ENCODE data around the gene DLX5. TPM values are rescaled to one million over a fixed set of nuclear protein-coding genes. Genes with fewer than 3 reads are reported as not detected.

DLX5 gene
- total RNA-seq, 1 experiment from 2014 or later, result 0.87 TPM

DNA sequence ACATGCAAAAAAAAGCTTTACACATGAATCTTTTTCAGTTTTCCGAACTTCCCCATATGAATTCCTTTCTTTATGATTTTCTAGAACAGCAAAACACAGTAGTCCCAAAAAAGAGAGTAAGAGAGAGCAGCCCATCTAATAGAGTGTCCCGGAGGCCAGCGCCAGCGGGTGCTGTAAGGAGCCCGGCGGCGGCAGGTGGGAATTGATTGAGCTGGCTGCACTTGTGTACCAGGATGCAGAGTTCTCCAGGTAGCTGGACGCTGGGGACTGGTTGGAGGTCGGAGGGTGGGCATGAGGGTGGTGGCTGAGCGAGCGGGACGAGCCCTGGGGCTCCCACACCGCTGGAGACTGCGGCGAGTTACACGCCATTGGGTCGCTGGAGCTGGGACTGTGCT lies 4.0 kb downstream of the DLX5 start:
- DNase-seq (ENCODE audit: low read depth, low spot score), result no peak
- in situ Hi-C loops (cut with HindIII; ENCODE audit: low pct_unique_long_range_greater_than_20kb, low sequenced_read_pairs), result no loop called here

DNA sequence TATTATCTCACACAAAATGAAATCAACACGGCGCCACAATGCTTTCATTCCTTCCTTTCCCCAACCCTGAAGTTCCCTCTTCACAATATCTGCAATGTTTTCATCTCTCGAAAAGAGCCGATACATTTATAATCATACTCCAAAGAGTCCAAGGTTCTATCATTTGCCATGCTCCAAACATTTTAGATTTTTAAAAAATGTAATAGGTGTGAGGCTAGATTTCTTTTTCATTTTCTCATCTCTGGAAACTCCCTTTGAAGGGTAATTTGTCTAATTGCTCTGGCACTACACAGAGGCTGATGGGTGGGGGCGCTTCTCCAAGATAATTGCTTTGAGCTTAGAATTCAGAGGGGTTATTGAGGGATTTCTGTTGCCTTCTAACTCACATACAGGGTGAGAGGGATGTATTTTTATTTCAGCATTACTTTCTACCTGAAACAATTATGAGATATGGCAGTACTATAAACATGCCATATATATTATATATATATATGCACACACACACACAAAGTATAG lies 4.9 kb downstream of the DLX5 start:
- no peak for DNase-seq (ENCODE audit: low read depth, low spot score)
- in situ Hi-C loops (cut with HindIII; ENCODE audit: low pct_unique_long_range_greater_than_20kb, low sequenced_read_pairs), result no loop called here

DNA sequence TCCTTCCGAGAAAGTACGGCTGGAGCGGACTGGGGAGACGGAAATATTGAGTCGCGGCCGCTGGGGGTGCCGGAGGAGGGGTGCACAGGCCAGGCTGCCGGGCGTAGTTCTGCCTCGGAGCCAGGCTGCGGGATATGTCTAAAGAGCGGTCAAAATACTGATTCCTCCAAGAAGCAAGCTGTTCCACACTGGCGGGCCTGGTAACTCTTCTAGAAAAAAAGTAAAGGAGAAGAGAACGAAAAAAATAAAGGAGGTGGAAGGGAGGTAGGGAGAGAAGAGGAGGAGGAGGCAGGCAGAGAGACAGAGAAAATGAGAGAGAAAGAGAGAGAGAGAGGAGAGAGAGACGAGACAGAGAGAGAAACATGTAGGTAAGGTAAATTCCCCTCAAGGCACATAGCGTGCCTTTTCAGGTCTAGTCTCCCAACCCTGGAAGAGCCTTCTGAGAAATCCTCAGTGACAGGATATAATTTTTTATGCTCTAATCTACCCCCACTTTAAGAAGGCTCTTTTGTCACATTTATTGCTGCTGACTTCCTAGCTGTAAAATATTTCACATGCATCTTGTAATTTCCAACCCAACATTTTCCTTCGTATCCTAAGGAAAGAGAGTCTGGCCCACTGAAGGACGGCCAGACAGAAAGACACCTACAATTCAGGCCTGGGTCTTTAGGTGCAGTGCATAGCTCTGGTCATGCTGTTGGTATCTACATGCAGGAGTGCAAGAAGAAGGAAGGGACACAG lies 5.7 kb downstream of the DLX5 start:
- in situ Hi-C loops (cut with HindIII; ENCODE audit: low pct_unique_long_range_greater_than_20kb, low sequenced_read_pairs), result no loop called here

DNA sequence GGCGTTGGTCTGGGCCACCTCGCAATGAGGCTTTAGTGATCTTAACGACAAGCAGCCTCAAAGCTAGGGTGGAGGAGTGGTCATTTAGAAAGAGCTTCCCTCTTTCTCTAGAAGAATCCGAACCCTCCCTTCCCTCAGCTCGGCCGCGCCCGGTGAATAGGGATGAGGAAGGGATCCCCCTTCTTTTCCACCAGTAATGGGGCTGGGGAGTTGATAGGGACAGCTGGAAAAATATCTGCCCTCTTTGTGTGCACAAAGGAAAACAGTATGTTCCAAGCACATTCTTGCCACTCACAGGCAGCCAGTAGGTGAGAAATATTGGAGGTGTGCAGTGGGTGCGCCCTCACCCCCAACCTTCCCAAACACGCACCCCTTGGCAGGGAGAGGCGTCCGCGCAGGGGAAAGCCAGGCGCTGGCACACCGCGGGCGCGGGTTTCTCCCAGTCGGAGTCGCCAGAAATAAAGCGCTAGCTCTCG lies 6.5 kb downstream of the DLX5 start:
- DNase-seq (ENCODE audit: low read depth, low spot score), result no peak
- in situ Hi-C loops (cut with HindIII; ENCODE audit: low pct_unique_long_range_greater_than_20kb, low sequenced_read_pairs), result no loop called here

More for the DNA sequence above, 5.7 kb downstream of the DLX5 start:
- DNase-seq (ENCODE audit: low read depth, low spot score), result no peak

DNA sequence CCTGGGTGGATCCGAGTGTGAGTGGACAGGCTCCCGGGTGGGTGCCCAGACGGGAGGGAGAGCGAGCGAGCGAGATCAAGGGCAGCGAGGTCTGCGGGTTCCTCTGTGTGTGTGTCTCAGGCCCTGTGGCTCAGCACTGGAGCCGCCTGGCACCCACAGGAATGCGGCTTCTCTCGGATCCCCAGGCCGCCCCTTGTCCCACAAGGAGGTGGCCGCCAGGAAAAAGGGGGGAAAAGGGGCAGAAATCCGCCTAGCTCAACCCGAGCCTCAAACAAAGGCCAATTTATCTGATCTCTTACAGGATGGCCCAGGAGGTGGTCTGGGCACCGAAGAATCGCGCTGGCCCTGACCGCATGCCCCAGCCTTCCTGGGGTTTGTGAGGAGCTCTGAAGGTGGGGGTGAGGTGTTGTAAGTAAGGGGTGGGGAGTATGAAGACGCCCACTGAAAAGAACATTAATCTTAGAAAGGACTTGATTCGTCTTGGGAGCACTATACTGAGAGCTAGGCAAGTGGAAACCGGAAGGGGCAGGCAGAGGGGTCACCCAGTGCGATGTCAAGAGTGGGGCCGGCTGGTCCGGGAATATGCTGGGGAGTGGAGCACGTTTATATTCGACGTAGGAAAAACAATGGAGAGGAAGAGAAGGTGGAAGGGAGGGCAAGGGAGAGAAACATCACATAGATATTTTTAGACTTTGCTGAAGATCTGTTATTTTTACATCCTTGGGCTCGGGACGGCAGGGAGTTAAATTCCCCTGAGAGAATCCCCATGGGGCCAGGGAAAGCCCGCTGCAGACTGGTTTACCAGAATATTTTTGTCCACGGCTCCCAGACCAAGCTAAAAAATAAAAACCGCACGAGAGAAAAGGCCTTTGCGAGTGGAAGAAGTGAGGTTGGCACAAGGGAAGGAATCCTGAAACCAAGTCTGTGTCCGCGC lies 7.2 kb downstream of the DLX5 start:
- in situ Hi-C loops (cut with HindIII; ENCODE audit: low pct_unique_long_range_greater_than_20kb, low sequenced_read_pairs), result no loop called here
- DNase-seq (ENCODE audit: low read depth, low spot score), result no peak

DNA sequence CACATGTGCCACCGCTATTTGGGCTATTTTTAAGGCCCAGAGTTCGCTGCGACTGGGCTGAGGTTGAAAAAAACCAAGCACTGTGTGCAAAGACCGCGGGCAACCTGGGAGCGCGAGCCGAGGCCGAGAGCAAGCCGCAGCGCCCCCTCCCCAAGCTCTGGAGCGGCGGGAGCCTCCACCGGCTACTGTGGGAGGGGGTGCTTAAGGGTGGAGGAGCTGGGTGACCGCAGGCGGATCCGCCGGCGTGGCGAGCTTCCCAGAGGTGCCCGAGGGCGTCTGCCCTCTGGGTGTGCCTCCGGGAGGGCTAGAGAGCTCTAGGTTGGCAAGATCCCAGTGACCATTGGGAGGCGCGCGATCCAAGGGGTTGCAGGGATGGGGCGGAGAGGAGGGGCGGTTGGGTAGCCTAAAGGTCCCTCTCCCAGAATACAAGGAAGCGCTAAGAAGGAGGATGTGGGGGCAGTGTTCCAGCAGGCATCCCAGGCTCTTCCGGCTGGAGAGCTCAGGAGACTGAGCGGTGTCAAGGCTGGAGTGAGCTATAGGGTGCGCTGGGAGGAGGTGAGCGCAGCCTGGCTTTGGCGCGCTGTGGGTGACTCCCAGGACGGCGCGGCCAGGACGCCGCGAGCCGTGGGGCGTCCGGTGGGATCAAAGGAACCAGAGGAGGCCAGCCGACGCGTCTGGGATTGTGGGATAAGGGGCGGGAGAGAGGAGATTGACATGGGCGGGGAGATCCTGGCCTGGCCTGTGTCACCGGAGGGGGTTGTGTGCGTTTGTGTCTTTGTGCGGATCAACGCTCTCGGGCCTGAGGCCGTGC lies 8.0 kb downstream of the DLX5 start:
- DNase-seq (ENCODE audit: low read depth, low spot score), result no peak
- in situ Hi-C loops (cut with HindIII; ENCODE audit: low pct_unique_long_range_greater_than_20kb, low sequenced_read_pairs), result no loop called here

DNA sequence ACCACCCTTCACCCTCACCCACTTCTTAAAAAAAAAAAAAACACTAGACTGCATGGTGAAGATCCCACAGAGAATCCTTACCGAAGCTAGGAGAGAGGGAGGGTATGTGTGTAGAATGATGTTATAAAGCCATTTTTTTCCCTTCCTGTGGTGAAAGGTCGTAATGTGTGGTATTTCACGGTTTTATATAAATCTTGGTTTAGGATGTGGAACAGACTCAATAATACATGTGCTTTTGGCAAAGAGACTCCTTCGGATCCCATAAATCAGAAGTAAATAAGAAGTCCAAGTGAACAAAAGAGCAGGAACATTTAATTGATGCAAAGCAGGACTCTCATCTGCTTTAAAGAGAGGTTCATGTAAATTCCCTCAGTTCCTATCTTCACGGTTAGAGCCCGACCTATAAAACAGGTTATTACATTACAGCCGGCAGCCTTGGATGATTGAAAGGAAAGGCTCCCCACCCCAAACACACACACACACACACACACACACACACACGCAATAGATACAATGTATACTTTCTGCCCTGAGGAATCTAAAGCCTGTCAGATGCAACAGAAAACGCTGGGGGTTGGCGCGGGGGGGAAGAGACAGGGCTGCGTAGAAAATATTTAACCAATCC lies 8.8 kb downstream of the DLX5 start:
- in situ Hi-C loops (cut with HindIII; ENCODE audit: low pct_unique_long_range_greater_than_20kb, low sequenced_read_pairs), result no loop called here
- DNase-seq (ENCODE audit: low read depth, low spot score), result no peak

DNA sequence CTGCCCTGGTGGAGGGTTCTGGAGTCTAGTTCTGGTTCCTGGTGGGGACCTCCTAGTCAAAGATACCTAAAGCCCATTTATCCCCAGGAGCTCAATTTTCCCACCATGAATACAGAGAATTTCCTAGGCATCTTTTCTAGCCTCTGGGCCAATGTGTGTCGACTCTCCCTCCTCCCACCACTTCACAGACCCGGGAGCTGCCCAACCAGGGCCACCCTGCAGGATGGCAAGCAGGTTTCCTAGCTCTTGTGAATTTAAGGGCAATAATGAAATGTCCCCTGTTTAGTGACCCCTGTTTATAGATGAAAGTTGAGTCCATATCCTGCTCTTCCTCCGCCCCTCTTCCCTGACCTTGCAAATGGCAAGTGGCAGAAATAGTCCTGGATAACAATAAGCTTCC lies 9.4 kb downstream of the DLX5 start:
- no peak for DNase-seq (ENCODE audit: low read depth, low spot score)
- in situ Hi-C loops (cut with HindIII; ENCODE audit: low pct_unique_long_range_greater_than_20kb, low sequenced_read_pairs), result no loop called here

DNA sequence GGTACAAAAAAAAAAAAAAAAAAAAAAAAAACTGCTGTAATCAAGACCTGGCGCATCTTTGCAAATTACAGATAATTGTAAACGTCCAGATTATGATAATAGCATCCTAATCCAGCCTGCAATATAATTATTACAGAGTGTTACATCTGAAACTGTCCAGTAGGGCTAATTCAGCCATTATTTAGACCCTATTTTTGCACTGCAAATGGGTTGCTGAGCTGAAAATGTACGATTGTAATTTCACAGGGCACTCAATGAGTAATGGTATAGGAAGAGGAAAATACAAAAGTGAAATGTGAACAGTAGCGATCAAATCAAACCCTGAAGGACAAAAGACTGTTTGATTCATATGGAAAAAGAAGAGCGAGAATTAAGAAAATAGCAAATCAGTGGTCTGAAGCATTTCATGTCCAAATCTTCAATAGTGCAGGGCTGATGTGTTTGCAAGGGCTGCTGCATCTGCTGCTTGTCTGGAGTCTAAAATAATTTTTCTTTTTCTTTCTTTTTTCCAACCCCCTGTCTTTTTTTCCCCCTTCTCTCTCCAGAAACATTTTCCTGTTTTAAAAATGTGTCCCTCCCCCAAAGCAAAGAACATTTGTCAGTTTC lies 10.4 kb downstream of the DLX5 start:
- no peak for DNase-seq (ENCODE audit: low read depth, low spot score)
- in situ Hi-C loops (cut with HindIII; ENCODE audit: low pct_unique_long_range_greater_than_20kb, low sequenced_read_pairs), result no loop called here

DNA sequence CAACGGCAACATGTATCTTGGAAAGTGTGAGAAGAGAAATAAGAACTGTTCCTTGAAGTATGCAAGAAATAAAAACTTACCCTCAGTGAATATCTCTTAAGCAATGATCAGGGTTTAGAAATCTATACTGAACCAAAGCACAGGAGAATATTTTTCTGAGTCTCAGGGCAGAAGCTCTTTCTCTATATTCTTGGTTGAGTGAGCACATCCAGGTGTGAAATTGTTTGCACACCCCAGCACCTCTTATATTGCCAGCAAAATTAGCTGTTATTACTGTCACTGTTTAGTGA lies 10.8 kb downstream of the DLX5 start:
- in situ Hi-C loops (cut with HindIII; ENCODE audit: low pct_unique_long_range_greater_than_20kb, low sequenced_read_pairs), result no loop called here
- no peak for DNase-seq (ENCODE audit: low read depth, low spot score)

DNA sequence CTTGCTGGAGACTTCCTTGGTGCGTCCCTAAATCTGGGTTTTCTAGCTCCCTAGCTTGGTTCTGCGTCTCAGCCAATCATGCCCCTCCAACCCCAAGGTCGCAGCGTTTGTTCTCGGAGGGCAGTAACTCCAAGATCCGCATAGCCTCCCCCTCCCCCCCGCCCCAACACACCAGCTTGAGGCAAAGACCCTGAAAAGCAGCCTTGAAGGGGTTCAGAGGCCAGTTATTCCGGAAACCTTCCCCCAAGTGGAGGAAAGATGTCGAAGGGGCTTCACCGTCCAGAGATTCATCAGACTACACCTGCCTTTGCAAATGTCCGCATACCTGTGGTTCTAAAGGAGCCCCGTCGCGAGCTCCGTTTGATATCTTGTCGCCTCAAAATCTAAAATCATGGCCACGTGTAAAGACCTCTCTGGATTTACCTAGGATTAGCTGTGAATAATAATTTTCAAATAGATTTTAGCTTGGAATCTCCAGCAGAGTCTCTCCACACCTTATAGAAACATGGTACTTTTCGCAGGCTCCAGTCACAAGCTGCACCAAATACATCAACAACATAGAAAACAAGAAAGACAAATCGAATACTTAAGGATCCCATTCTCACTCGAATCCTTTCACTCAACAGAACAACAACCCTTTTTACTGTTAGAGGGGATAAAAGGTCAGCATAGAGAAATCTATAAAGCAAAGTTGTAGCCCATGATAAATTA lies 11.3 kb downstream of the DLX5 start:
- no peak for DNase-seq (ENCODE audit: low read depth, low spot score)
- in situ Hi-C loops (cut with HindIII; ENCODE audit: low pct_unique_long_range_greater_than_20kb, low sequenced_read_pairs), result no loop called here

DNA sequence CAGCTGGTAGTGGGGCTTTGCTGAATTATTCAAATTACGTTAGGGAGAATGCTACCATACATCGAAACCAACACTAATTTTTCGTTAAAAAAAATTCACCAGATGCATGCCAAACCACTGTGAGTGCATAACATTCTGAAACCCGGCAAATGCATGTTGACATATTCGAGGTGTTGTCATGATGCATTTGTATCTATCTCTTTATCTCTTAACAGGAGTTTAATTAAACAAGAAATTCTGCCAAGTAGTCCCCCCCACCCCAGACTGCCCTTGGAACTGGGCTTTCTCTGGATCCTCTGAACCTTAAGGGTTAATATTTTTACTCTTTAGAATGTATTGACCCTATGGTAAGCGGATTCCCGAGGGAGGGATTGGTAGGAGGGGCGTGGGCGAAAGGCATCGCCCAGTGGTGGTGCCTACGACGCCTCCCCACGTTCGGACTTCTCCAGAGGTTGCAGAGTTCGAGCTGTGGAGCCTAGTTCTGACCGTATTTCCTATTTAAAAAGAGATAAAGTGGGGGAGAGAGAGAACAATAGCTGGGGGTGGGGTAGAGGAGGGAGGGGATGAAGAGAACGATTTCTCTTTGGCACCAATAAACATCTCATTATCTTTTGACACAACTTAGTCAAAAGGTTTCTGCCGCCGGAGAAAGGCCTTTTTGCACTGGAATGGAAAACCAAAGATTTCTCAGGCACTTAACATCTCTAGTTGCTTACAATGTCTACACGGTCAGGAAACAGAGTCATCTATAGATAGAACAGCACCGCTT lies 12.1 kb downstream of the DLX5 start:
- DNase-seq (ENCODE audit: low read depth, low spot score), result no peak
- in situ Hi-C loops (cut with HindIII; ENCODE audit: low pct_unique_long_range_greater_than_20kb, low sequenced_read_pairs), result no loop called here

DNA sequence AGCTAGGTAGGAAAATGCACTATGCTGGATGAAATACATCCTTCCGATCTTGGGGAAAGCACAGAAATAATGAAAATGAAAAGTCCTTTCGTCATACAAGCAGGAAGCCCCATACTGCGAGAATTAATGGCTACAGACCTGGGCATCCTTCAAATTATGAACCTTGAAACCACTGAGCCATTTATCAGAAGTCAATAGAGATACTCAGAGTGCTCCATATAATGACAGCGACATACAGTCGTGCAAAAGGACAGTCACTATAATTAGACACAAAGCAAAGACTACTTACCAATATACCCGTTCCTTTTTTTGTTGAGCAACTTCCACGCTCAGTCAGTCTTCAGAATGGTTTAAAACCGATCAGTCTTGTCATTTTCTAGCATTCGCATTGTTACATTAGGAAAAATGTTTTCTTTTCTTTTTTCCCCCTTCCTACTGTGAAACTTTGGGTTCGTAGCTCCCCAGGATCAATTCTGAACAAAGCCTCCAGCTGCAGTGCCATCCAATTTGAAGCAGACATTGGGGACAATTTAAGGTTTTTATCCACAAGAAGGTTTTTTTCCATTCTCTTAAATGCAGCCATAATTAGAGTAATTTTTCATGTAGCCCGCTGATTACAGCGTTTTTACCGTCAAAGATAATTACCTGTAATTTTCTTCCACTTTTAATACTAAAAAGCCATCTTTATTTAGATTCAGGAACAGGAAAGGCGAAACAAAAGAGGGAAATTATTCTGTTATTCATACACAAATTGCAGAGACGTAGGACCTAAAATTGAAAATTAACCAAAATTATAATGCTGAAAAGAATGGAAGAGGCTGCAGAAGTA lies 12.9 kb downstream of the DLX5 start:
- no peak for DNase-seq (ENCODE audit: low read depth, low spot score)

DNA sequence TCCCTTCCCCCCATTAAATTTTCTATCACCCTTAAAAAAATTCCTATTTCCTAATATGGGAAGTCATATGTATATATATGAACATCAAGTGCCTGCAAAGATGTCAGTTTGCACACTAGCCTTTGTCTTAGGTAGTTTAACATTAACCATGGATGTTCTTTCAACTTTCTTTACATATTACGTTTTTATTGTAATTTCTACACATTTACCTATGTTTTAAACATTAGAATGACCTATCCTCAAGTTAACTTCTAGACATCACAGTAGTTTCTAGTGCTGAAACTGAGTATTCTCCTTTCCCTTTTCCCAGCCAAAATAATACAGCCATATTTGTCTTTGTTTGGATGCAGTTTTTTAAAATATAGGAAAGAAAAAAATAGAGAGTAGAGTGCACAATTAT lies 13.5 kb downstream of the DLX5 start:
- in situ Hi-C loops (cut with HindIII; ENCODE audit: low pct_unique_long_range_greater_than_20kb, low sequenced_read_pairs), result no loop called here
- DNase-seq (ENCODE audit: low read depth, low spot score), result no peak

More for the DNA sequence above, 12.9 kb downstream of the DLX5 start:
- in situ Hi-C loops (cut with HindIII; ENCODE audit: low pct_unique_long_range_greater_than_20kb, low sequenced_read_pairs), result no loop called here
